GM19099 (cell line): ENCODE measurements around the gene DHRS12.
A peak's percentile ranks its signal among the peaks of the same experiment; 100 is the strongest.

Source experiments
- POLR2A ChIP-seq: IDR thresholded peaks from 3 replicates; pipeline ENCODE4 v1.6.1; 2011; ENCODE audit warnings: low read depth; ENCODE audit not compliant: insufficient read length; ENCODE audit errors: extremely low read depth

Gene DHRS12

GRCh38 chr13:51803422-51804294 is at the start of gene DHRS12:
TSS of gene DHRS12 (minus strand) at chr13:51804163. CDS start at chr13:51799659, 4,504 bp downstream.
- peak; percentile 88 for TF ChIP-seq POLR2A

- no peak for TF ChIP-seq POLR2A
Measured at GRCh38 chr13:51849145-51850101, 45.5 kb upstream of the DHRS12 start.

GRCh38 chr13:51848674-51849073 is 44.7 kb upstream of the DHRS12 start:
- TF ChIP-seq POLR2A: no peak

GRCh38 chr13:51846756-51847155 is 42.8 kb upstream of the DHRS12 start:
- TF ChIP-seq POLR2A: no peak

GRCh38 chr13:51845574-51846318 is 41.8 kb upstream of the DHRS12 start:
- TF ChIP-seq POLR2A: no peak

- no peak for TF ChIP-seq POLR2A
Measured at GRCh38 chr13:51844862-51845573, 41.1 kb upstream of the DHRS12 start, which contains the start of gene TMEM272. TSS of gene TMEM272 (minus strand) at chr13:51845177. CDS start at chr13:51838530, 6,647 bp downstream.

- TF ChIP-seq POLR2A: no peak
Measured at GRCh38 chr13:51843529-51843928, 39.6 kb upstream of the DHRS12 start.

GRCh38 chr13:51841732-51842131 is 37.8 kb upstream of the DHRS12 start:
- TF ChIP-seq POLR2A: no peak

- TF ChIP-seq POLR2A: no peak
Measured at GRCh38 chr13:51840917-51841316, 37.0 kb upstream of the DHRS12 start.

GRCh38 chr13:51839711-51840540 is 36.0 kb upstream of the DHRS12 start:
- TF ChIP-seq POLR2A: no peak

- TF ChIP-seq POLR2A: no peak
Measured at GRCh38 chr13:51838240-51838846, 34.4 kb upstream of the DHRS12 start.

GRCh38 chr13:51837016-51837415 is 33.1 kb upstream of the DHRS12 start:
- no peak for TF ChIP-seq POLR2A
